ENCODE measurements around the gene HSPB7.

HSPB7 gene

GRCh38 chr1:15994590-15995351 lies 23.1 kb downstream of the HSPB7 start:
- Histone ChIP-seq H3K4me1 (ENCODE audit: insufficient read depth, low read length) (no peaks in the 10 kb centered on the region), H3K27me3 (ENCODE audit: insufficient read depth, low read length, poor library complexity) (no peaks in the 10 kb centered on the region), H3K9me3 (ENCODE audit: insufficient read depth, low read length, severe bottlenecking) (no peaks in the 10 kb centered on the region), H2AFZ (ENCODE audit: low read depth, low read length) (no peak overlapping the region), H3K4me3 (ENCODE audit: low read depth in 1 of 2, low read length in 2 of 2) (no peak overlapping the region), H3K79me2 (ENCODE audit: insufficient read depth, low read length) (no peaks in the 10 kb centered on the region), H3K27ac (ENCODE audit: low read length) (no peak overlapping the region), H3K36me3 (ENCODE audit: insufficient read depth, low read length) (no peaks in the 10 kb centered on the region), H3K4me2 (ENCODE audit: insufficient read depth, low read length) (no peak overlapping the region), H4K20me1 (ENCODE audit: insufficient read depth, low read length) (no peaks in the 10 kb centered on the region; the same call in 1 of the 2 replicates), H3K9ac (ENCODE audit: low read depth, low read length) (no peak overlapping the region)
- TF ChIP-seq EZH2 (IDR thresholded peaks at IDR 0.05; ENCODE audit: borderline replicate concordance, low read depth, low read length, severe bottlenecking) (no peak), CTCF (IDR thresholded peaks at IDR 0.05; ENCODE audit: borderline replicate concordance, extremely low read depth, low read length, poor library complexity, severe bottlenecking) (peak; percentile 58)
- ATAC-seq (ENCODE audit: insufficient read depth, low read depth) (no peak), DNase-seq (no peak)

GRCh38 chr1:15994081-15994480 lies 23.8 kb downstream of the HSPB7 start:
- Histone ChIP-seq H3K79me2 (ENCODE audit: insufficient read depth, low read length) (no peaks in the 10 kb centered on the region), H3K27ac (ENCODE audit: low read length) (no peak overlapping the region), H3K9me3 (ENCODE audit: insufficient read depth, low read length, severe bottlenecking) (no peaks in the 10 kb centered on the region), H4K20me1 (ENCODE audit: insufficient read depth, low read length) (no peaks in the 10 kb centered on the region; the same call in 1 of the 2 replicates), H3K27me3 (ENCODE audit: insufficient read depth, low read length, poor library complexity) (no peaks in the 10 kb centered on the region), H3K4me3 (ENCODE audit: low read depth in 1 of 2, low read length in 2 of 2) (no peak overlapping the region), H2AFZ (ENCODE audit: low read depth, low read length) (no peak overlapping the region), H3K36me3 (ENCODE audit: insufficient read depth, low read length) (no peaks in the 10 kb centered on the region), H3K4me2 (ENCODE audit: insufficient read depth, low read length) (no peak overlapping the region), H3K4me1 (ENCODE audit: insufficient read depth, low read length) (no peaks in the 10 kb centered on the region), H3K9ac (ENCODE audit: low read depth, low read length) (no peak overlapping the region)
- DNase-seq (no peak), ATAC-seq (ENCODE audit: insufficient read depth, low read depth) (no peak)
- TF ChIP-seq EZH2 (IDR thresholded peaks at IDR 0.05; ENCODE audit: borderline replicate concordance, low read depth, low read length, severe bottlenecking) (no peak), CTCF (IDR thresholded peaks at IDR 0.05; ENCODE audit: borderline replicate concordance, extremely low read depth, low read length, poor library complexity, severe bottlenecking) (no peak)

GRCh38 chr1:15993666-15994065 lies 24.2 kb downstream of the HSPB7 start:
- no peak for ATAC-seq (ENCODE audit: insufficient read depth, low read depth)
- H3K9me3 ChIP-seq (ENCODE audit: insufficient read depth, low read length, severe bottlenecking) = no peaks in the 10 kb centered on the region
- no peaks in the 10 kb centered on the region for H3K4me1 ChIP-seq (ENCODE audit: insufficient read depth, low read length)
- H3K27me3 ChIP-seq (ENCODE audit: insufficient read depth, low read length, poor library complexity) = no peaks in the 10 kb centered on the region
- H4K20me1 ChIP-seq (ENCODE audit: insufficient read depth, low read length) = no peaks in the 10 kb centered on the region; the same call in 1 of the 2 replicates
- H3K9ac ChIP-seq (ENCODE audit: low read depth, low read length) = no peak overlapping the region
- TF ChIP-seq CTCF (IDR thresholded peaks at IDR 0.05; ENCODE audit: borderline replicate concordance, extremely low read depth, low read length, poor library complexity, severe bottlenecking) = no peak
- TF ChIP-seq EZH2 (IDR thresholded peaks at IDR 0.05; ENCODE audit: borderline replicate concordance, low read depth, low read length, severe bottlenecking) = no peak
- no peaks in the 10 kb centered on the region for H3K36me3 ChIP-seq (ENCODE audit: insufficient read depth, low read length)
- no peak overlapping the region for H3K4me2 ChIP-seq (ENCODE audit: insufficient read depth, low read length)
- no peak for DNase-seq
- H3K79me2 ChIP-seq (ENCODE audit: insufficient read depth, low read length) = no peaks in the 10 kb centered on the region
- H2AFZ ChIP-seq (ENCODE audit: low read depth, low read length) = no peak overlapping the region
- H3K27ac ChIP-seq (ENCODE audit: low read length) = no peak overlapping the region
- H3K4me3 ChIP-seq (ENCODE audit: low read depth in 1 of 2, low read length in 2 of 2) = no peak overlapping the region

Data from DND-41 (cell line).